HepG2 (cell line): Measurements from ENCODE around the gene HLCS. TPM values are rescaled to one million over a fixed set of nuclear protein-coding genes. Genes with fewer than 3 reads are reported as not detected.

Source experiments
- ATAC-seq: fragments of 200-7000 bp; cut with Tn5 transposase; 3 replicates; pipeline ENCODE4 v1.9.1; 2020; ENCODE audit warnings: mild to moderate bottlenecking, moderate library complexity
- BruUV-seq: library from RNA; stranded (reverse); fragments of 400-500 nt; replicated peaks from 2 replicates; lab custom pipeline; 2021; lab: Mats Ljungman, UMichigan
- CTCF ChIA-PET: fragments of 300-600 bp; formaldehyde crosslinking; extraction: SDS; loops from one replicate; lab custom pipeline; 2021; ENCODE audit warnings: low total read pairs, inconsistent platforms, low intra/inter-chr PET ratio; lab: Yijun Ruan, JAX
- POLR2A ChIA-PET: fragments of 350-600 bp; sonication (Branson Sonifier 250); formaldehyde crosslinking; loops from one replicate; lab custom pipeline; 2020; ENCODE audit warnings: antibody characterized with exemption, inconsistent platforms; lab: Yijun Ruan, JAX
- DNase-seq: peaks from one replicate; pipeline ENCODE4 v3.0.0-alpha.2; 2015; ENCODE audit warnings: low spot score
- FAIRE-seq: peaks from 3 replicates; lab custom pipeline; 2011; peaks lifted over from hg19 to GRCh38; lab: Jason Lieb, UNC
- H2AFZ ChIP-seq: one replicate; pipeline ENCODE4 v1.6.1; 2011; ENCODE audit warnings: low read length, inconsistent platforms
- H3K27ac ChIP-seq: fragments of 300-600 bp; 3 replicates; pipeline ENCODE4 v1.8.0; 2011; ENCODE audit warnings: mixed run types, mild to moderate bottlenecking, mixed read lengths, low read length, inconsistent platforms; ENCODE audit not compliant: insufficient read depth; ENCODE audit errors: extremely low read length
- H3K27me3 ChIP-seq, 2 experiments: fragments of 200-600 bp in 1 of 2; 2 replicates in 1 of 2; 3 replicates in 1 of 2; pipeline versions ENCODE4 v1.6.0 to v1.8.0; 2011; ENCODE audit warnings: low read length in 2 of 2, mild to moderate bottlenecking in 2 of 2, moderate library complexity in 2 of 2, inconsistent platforms in 1 of 2; ENCODE audit not compliant: insufficient read depth in 2 of 2, control insufficient read depth in 1 of 2
- H3K36me3 ChIP-seq, 2 experiments: fragments of 200-600 bp in 1 of 2; replicated peaks in 1 of 2; 2 replicates in 1 of 2; 3 replicates in 1 of 2; pipeline versions ENCODE4 v1.5.1 to v1.8.0; 2011; ENCODE audit warnings: low read length in 2 of 2, inconsistent platforms in 1 of 2; ENCODE audit not compliant: insufficient read depth in 2 of 2, control insufficient read depth in 1 of 2
- H3K4me1 ChIP-seq: 2 replicates; pipeline ENCODE4 v1.5.1; 2012; ENCODE audit warnings: low read length, inconsistent platforms; ENCODE audit not compliant: insufficient read depth
- H3K4me2 ChIP-seq: 2 replicates; pipeline ENCODE4 v1.6.0; 2011; ENCODE audit warnings: low read depth, low read length, inconsistent platforms
- H3K4me3 ChIP-seq, 3 experiments: fragments of 200-600 bp in 1 of 3; sonication (generic), shearing (Covaris generic) in 1 of 3; replicated peaks in 1 of 3; 2 replicates each; pipeline ENCODE4 v1.5.1; 2011 to 2016; ENCODE audit warnings: low read length in 3 of 3, inconsistent platforms in 2 of 3, low read depth in 2 of 3, mild to moderate bottlenecking in 2 of 3, control low read depth in 1 of 3, mixed read lengths in 1 of 3; ENCODE audit not compliant: insufficient read depth in 1 of 3
- H3K79me2 ChIP-seq: one replicate; pipeline ENCODE4 v1.6.1; 2011; ENCODE audit warnings: low read length, inconsistent platforms; ENCODE audit not compliant: insufficient read depth
- H3K9ac ChIP-seq: 2 replicates; pipeline ENCODE4 v1.6.0; 2011; ENCODE audit warnings: mild to moderate bottlenecking, low read depth, low read length, inconsistent platforms; ENCODE audit not compliant: insufficient read depth
- H3K9me3 ChIP-seq: 2 replicates; pipeline ENCODE4 v1.5.1; 2012; ENCODE audit warnings: mild to moderate bottlenecking, low read length
- H4K20me1 ChIP-seq: 2 replicates; pipeline ENCODE4 v1.6.0; 2011; ENCODE audit warnings: inconsistent platforms, mild to moderate bottlenecking, low read length, moderate library complexity; ENCODE audit not compliant: insufficient read depth
- HMGA1 ChIP-seq: sonication (generic); formaldehyde crosslinking; conservative IDR thresholded peaks from 2 replicates; pipeline ENCODE4 v1.4.0; 2020; ENCODE audit warnings: missing genetic modification reagents
- PRMT3 ChIP-seq: sonication (generic); formaldehyde crosslinking; IDR thresholded peaks from 2 replicates; pipeline ENCODE4 v1.8.1; 2022; ENCODE audit warnings: low read depth, mild to moderate bottlenecking, moderate library complexity, missing genetic modification reagents, borderline replicate concordance
- SMAD3 ChIP-seq: sonication (generic); formaldehyde crosslinking; IDR thresholded peaks from 2 replicates; pipeline ENCODE4 v1.4.0; 2020; ENCODE audit warnings: missing genetic modification reagents
- TRIM24 ChIP-seq: sonication (generic); formaldehyde crosslinking; IDR thresholded peaks from 2 replicates; pipeline ENCODE4 v1.8.0; 2022; ENCODE audit warnings: mild to moderate bottlenecking, missing genetic modification reagents
- ZNF383 ChIP-seq: sonication (generic); formaldehyde crosslinking; IDR thresholded peaks from 2 replicates; pipeline ENCODE4 v1.4.0; 2020; ENCODE audit warnings: missing genetic modification reagents, mild to moderate bottlenecking, borderline replicate concordance
- ZNF432 ChIP-seq: sonication (generic); formaldehyde crosslinking; IDR thresholded peaks from 2 replicates; pipeline ENCODE4 v1.5.0; 2020; ENCODE audit warnings: missing genetic modification reagents, mild to moderate bottlenecking, borderline replicate concordance
- ZNF790 ChIP-seq: sonication (generic); formaldehyde crosslinking; IDR thresholded peaks from 2 replicates; pipeline ENCODE4 v1.8.0; 2022; ENCODE audit warnings: missing genetic modification reagents, mild to moderate bottlenecking, borderline replicate concordance
- WGBS: methylation state at CpG from one replicate; pipeline ENCODE4 v1.1.6; 2017; ENCODE audit warnings: low lambda C conversion rate; 5-methylcytosine and 5-hydroxymethylcytosine counted together
- in situ Hi-C: cut with HindIII; loops from 2 replicates; pipeline ENCODE4 v1.10.0; 2017; ENCODE audit warnings: low pct_unique_long_range_greater_than_20kb; ENCODE audit not compliant: extremely low pct_ligation_motif_present
- intact Hi-C: fragments of 100-400 bp; cut with micrococcal nuclease; formaldehyde crosslinking; loops from one replicate; pipeline ENCODE4 v1.10.0; 2022; ENCODE audit not compliant: unreplicated experiment
- polyA plus RNA-seq, 8 experiments: library from polyadenylated mRNA; depleted of rRNA in 3 of 8; stranded (reverse) in 7 of 8; unstranded in 1 of 8; fragments of >200 nt; fragmentation: Illumina TruSeq in 4 of 8; extraction: Trizol in 4 of 8; gene quantifications; 2 replicates each; pipeline versions ENCODE4 v1.2.1 to v1.2.3, GENCODE V29; 2011 to 2016; ENCODE audit warnings: low read depth in 4 of 8, missing spikeins in 1 of 8, mixed read lengths in 1 of 8; ENCODE audit not compliant: insufficient read depth in 1 of 8
- total RNA-seq, 5 experiments: library from RNA; depleted of rRNA; stranded (reverse); fragments of >200 nt; fragmentation: Illumina TruSeq; extraction: Trizol; gene quantifications; 2 replicates each; pipeline ENCODE4 v1.2.3, GENCODE V29; 2016; ENCODE audit warnings: low read depth in 1 of 5
- TF ChIP-seq, protein P1 (sequence below): sonication (generic); formaldehyde crosslinking; IDR thresholded peaks from 2 replicates; pipeline ENCODE4 v1.4.0; 2020; ENCODE audit warnings: mild to moderate bottlenecking, missing genetic modification reagents
- TF ChIP-seq, protein P2 (sequence below): sonication (generic); formaldehyde crosslinking; IDR thresholded peaks from 2 replicates; pipeline ENCODE4 v1.4.0; 2020; ENCODE audit warnings: missing genetic modification reagents, borderline replicate concordance
- TF ChIP-seq, protein P3 (sequence below): sonication (generic); formaldehyde crosslinking; IDR thresholded peaks from 2 replicates; pipeline ENCODE4 v1.4.0; 2020; ENCODE audit warnings: mild to moderate bottlenecking, missing genetic modification reagents
- TF ChIP-seq, protein P4 (sequence below): sonication (generic); formaldehyde crosslinking; IDR thresholded peaks from 2 replicates; pipeline ENCODE4 v1.8.1; 2022; ENCODE audit warnings: low read depth, mild to moderate bottlenecking, missing genetic modification reagents

The HLCS gene
- total and polyA plus RNA-seq, 2 of the 13 experiments (the other 11 are each of a cell fraction or from before 2014, with no cell fraction given) = 7.9 to 12.3 TPM

DNA sequence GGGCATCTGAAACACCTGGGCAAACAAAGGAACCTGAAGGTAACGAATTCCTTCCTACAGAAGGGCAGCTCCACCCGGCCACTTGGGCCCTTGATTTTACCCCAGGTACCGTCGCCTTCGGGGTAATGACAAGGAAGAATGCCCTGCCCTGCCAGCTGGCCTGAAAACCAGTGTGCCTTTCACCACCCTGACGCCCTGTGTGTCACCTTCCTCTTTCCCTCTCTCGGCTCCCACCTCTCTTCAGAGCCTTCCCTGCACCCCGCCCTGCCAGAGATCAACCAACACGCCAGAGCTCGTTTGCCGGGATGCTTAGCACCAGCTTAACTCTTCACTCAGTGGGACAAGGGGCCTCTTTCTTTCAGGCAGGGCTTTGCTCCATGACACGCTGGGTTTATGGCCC, 181.5 kb downstream of the HLCS start (continued):
- TF ChIP-seq, protein P1, sequence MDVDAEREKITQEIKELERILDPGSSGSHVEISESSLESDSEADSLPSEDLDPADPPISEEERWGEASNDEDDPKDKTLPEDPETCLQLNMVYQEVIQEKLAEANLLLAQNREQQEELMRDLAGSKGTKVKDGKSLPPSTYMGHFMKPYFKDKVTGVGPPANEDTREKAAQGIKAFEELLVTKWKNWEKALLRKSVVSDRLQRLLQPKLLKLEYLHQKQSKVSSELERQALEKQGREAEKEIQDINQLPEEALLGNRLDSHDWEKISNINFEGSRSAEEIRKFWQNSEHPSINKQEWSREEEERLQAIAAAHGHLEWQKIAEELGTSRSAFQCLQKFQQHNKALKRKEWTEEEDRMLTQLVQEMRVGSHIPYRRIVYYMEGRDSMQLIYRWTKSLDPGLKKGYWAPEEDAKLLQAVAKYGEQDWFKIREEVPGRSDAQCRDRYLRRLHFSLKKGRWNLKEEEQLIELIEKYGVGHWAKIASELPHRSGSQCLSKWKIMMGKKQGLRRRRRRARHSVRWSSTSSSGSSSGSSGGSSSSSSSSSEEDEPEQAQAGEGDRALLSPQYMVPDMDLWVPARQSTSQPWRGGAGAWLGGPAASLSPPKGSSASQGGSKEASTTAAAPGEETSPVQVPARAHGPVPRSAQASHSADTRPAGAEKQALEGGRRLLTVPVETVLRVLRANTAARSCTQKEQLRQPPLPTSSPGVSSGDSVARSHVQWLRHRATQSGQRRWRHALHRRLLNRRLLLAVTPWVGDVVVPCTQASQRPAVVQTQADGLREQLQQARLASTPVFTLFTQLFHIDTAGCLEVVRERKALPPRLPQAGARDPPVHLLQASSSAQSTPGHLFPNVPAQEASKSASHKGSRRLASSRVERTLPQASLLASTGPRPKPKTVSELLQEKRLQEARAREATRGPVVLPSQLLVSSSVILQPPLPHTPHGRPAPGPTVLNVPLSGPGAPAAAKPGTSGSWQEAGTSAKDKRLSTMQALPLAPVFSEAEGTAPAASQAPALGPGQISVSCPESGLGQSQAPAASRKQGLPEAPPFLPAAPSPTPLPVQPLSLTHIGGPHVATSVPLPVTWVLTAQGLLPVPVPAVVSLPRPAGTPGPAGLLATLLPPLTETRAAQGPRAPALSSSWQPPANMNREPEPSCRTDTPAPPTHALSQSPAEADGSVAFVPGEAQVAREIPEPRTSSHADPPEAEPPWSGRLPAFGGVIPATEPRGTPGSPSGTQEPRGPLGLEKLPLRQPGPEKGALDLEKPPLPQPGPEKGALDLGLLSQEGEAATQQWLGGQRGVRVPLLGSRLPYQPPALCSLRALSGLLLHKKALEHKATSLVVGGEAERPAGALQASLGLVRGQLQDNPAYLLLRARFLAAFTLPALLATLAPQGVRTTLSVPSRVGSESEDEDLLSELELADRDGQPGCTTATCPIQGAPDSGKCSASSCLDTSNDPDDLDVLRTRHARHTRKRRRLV (CRISPR knock-in tag) = no peak
- TF ChIP-seq, protein P2, sequence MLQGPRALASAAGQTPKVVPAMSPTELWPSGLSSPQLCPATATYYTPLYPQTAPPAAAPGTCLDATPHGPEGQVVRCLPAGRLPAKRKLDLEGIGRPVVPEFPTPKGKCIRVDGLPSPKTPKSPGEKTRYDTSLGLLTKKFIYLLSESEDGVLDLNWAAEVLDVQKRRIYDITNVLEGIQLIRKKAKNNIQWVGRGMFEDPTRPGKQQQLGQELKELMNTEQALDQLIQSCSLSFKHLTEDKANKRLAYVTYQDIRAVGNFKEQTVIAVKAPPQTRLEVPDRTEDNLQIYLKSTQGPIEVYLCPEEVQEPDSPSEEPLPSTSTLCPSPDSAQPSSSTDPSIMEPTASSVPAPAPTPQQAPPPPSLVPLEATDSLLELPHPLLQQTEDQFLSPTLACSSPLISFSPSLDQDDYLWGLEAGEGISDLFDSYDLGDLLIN (CRISPR knock-in tag) = no peak
- TF ChIP-seq, all 625 proteins: peak for 0

DNA sequence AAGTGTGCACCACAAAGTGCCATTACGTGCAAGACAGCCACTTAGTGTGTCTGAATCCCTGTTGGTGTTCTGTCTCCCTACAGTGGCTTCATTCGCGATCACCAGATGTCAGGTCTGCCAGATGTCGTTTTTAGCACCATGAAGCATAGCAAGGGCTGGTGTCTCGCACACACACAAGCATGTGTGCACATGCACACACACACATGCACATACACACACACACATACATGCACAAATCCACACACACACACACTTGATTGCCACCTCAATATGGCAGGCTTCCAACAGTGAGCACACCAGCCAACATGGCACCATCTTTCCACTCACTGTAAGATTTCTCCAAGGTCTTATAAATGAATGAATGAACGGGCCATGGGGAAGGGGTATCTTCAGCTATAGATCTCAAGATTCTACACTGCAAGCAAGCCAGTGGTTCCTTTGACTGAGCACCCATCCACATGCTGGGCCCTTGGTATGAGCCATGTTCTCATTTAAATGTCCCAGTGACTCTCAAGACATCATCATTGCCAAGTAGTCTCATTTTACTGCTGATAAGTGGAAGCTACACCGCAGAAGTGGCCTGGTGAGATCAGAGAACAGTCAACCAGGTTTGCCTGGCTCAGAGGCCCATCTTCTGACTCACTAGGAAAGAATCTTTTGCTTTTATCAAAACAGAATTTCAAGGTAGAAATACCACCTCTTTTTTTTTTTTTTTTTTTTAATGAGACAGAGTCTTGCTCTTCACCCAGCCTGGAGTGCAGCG, 182.7 kb downstream of the HLCS start:
- DNase-seq (peak; percentile 12), FAIRE-seq (no peak), ATAC-seq (no peak)
- ChIA-PET CTCF (no interaction called here), POLR2A (no interaction called here)
- Histone ChIP-seq H4K20me1 (no peaks in the 10 kb centered on the region), H3K9ac (no peak overlapping the region), H2AFZ (no peak overlapping the region), H3K79me2 (no peaks in the 10 kb centered on the region), H3K27ac (no peak overlapping the region), H3K4me3 (no peak overlapping the region), H3K9me3 (no peaks in the 10 kb centered on the region), H3K36me3 (no peaks in the 10 kb centered on the region), H3K27me3 (no peaks in the 10 kb centered on the region), H3K4me2 (no peak overlapping the region), H3K4me1 (no peaks in the 10 kb centered on the region)
- BruUV-seq = no TSS peak
- in situ Hi-C loops = no loop called here
- whole genome bisulfite sequencing = 98% methylated on average over 8 of the region's 8 CpGs
- intact Hi-C loops = no loop called here
- TF ChIP-seq HMGA1 (CRISPR knock-in tag) (no peak), ZNF432 (CRISPR knock-in tag) (no peak), SMAD3 (CRISPR knock-in tag) (no peak), PRMT3 (CRISPR knock-in tag) (no peak), TRIM24 (CRISPR knock-in tag) (no peak), ZNF383 (CRISPR knock-in tag) (no peak), ZNF790 (CRISPR knock-in tag) (no peak)
- TF ChIP-seq, protein P3, sequence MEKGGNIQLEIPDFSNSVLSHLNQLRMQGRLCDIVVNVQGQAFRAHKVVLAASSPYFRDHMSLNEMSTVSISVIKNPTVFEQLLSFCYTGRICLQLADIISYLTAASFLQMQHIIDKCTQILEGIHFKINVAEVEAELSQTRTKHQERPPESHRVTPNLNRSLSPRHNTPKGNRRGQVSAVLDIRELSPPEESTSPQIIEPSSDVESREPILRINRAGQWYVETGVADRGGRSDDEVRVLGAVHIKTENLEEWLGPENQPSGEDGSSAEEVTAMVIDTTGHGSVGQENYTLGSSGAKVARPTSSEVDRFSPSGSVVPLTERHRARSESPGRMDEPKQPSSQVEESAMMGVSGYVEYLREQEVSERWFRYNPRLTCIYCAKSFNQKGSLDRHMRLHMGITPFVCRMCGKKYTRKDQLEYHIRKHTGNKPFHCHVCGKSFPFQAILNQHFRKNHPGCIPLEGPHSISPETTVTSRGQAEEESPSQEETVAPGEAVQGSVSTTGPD (CRISPR knock-in tag) = no peak
- TF ChIP-seq, protein P4, sequence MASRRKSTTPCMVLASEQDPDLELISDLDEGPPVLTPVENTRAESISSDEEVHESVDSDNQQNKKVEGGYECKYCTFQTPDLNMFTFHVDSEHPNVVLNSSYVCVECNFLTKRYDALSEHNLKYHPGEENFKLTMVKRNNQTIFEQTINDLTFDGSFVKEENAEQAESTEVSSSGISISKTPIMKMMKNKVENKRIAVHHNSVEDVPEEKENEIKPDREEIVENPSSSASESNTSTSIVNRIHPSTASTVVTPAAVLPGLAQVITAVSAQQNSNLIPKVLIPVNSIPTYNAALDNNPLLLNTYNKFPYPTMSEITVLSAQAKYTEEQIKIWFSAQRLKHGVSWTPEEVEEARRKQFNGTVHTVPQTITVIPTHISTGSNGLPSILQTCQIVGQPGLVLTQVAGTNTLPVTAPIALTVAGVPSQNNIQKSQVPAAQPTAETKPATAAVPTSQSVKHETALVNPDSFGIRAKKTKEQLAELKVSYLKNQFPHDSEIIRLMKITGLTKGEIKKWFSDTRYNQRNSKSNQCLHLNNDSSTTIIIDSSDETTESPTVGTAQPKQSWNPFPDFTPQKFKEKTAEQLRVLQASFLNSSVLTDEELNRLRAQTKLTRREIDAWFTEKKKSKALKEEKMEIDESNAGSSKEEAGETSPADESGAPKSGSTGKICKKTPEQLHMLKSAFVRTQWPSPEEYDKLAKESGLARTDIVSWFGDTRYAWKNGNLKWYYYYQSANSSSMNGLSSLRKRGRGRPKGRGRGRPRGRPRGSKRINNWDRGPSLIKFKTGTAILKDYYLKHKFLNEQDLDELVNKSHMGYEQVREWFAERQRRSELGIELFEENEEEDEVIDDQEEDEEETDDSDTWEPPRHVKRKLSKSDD (CRISPR knock-in tag) = no peak
